KBM-7 (cell line): ENCODE results near the gene KCND2.
"Not testable (repeated sequence)": the region's sequence is repeated elsewhere in the genome, so short reads cannot be mapped to it uniquely, and the experiment has no call there.

Experiments
- DNase-seq: peaks from one replicate; pipeline ENCODE4 v3.0.0-alpha.2; 2015
- in situ Hi-C: fragments of 300-500 bp; cut with MboI; formaldehyde crosslinking; loops from 2 replicates; pipeline ENCODE4 v1.14.3; 2020; ENCODE audit warnings: low sequenced_read_pairs, low pct_unique_long_range_greater_than_20kb, mixed read lengths

The KCND2 gene

GRCh38 chr7:120775755-120776154 is 502.8 kb downstream of the KCND2 start:
- no peak for DNase-seq
- in situ Hi-C loops, result no loop called here

GRCh38 chr7:120779078-120779477 is 506.1 kb downstream of the KCND2 start:
- in situ Hi-C loops, DNase-seq: not testable (repeated sequence)

- in situ Hi-C loops, DNase-seq: not testable (repeated sequence)
Measured at GRCh38 chr7:120780451-120780850, 507.5 kb downstream of the KCND2 start.

- DNase-seq, result no peak
- in situ Hi-C loops, result no loop called here
Measured at GRCh38 chr7:120780938-120781337, 508.0 kb downstream of the KCND2 start.

- DNase-seq, in situ Hi-C loops: not testable (repeated sequence)
Measured at GRCh38 chr7:120781924-120782323, 508.9 kb downstream of the KCND2 start.

GRCh38 chr7:120783273-120783672 is 510.3 kb downstream of the KCND2 start:
- in situ Hi-C loops, result no loop called here
- no peak for DNase-seq

- no peak for DNase-seq
- in situ Hi-C loops, result no loop called here
Measured at GRCh38 chr7:120783721-120784120, 510.7 kb downstream of the KCND2 start.

- DNase-seq, result no peak
- in situ Hi-C loops, result no loop called here
Measured at GRCh38 chr7:120785095-120785494, 512.1 kb downstream of the KCND2 start.

GRCh38 chr7:120792091-120792860 is 519.3 kb downstream of the KCND2 start:
- peak; percentile 61 for DNase-seq
- in situ Hi-C loops, result no loop called here

GRCh38 chr7:120792861-120793130 is 519.8 kb downstream of the KCND2 start:
- in situ Hi-C loops, result no loop called here

GRCh38 chr7:120793213-120793936 is 520.4 kb downstream of the KCND2 start:
- in situ Hi-C loops, result no loop called here
- DNase-seq, result no peak

More at GRCh38 chr7:120792861-120793130, 519.8 kb downstream of the KCND2 start:
- no peak for DNase-seq

GRCh38 chr7:120794106-120794729 is 521.2 kb downstream of the KCND2 start:
- in situ Hi-C loops, result no loop called here
- DNase-seq, result no peak

GRCh38 chr7:120797026-120797645 is 524.2 kb downstream of the KCND2 start:
- in situ Hi-C loops, result no loop called here
- DNase-seq, result no peak

GRCh38 chr7:120799147-120799546 is 526.2 kb downstream of the KCND2 start:
- in situ Hi-C loops, result no loop called here
- DNase-seq, result no peak
